Raji (cell line): ENCODE data around the gene PXDN.

Source experiments
- POLR2A ChIP-seq: IDR thresholded peaks from 2 replicates; pipeline ENCODE4 v1.6.1; 2011; ENCODE audit warnings: low read depth, low read length, control low read depth; ENCODE audit not compliant: insufficient read depth

PXDN gene

DNA sequence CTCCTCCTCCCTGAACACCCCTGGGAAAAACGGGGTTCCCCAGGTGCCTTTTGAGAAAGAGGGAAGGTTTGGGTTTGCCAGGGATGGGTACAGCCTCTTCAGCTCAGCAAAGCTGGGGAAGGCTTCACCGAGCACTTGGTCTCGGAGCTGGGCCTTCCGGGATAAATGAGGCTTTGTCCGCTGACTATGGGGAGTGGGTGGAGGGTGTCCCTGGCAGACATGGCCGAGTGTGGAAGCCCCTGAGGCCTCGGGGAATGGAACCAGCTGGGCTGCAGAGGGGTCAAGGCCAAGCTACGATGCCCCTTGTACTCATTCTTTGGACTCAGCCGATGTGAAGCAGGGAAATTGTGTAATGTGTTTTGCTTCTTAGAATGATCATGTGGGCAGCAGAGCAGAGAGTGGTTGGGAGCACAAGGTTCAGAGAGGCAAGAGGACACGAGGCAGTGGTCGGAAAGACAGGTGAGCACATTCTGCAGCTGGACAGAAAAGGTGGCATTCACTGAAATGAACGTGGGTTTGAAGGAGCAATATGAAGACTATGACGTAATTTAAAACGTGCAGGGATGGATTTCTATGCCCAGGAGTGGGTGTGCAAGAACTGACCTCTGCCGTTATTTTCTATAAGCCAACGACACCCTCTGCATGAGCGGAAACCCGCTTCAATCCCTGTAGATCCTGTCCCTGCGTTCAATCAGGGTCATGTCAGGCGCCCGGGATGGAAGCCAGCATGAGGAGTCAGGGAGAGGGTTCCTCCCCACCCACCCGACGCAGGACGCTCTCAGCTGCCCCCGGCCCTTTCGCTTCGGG, 142.6 kb downstream of the PXDN start:
- TF ChIP-seq POLR2A = no peak

DNA sequence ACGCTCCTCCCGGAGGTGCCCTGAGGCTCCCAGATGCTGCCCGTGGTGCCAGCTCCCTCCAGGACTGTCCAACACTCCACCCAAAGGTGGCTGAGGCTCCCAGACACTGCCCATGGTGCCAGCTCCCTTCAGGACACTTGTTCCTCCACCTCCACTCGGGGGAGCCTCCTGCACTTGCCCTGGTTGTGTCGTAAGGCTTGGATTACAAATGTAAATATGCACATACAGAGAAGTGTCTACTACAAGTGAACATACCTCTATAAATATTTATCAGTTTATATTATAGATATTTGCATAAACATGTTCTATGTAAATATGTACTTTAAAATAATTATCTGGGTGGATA, 143.3 kb downstream of the PXDN start:
- no peak for TF ChIP-seq POLR2A

DNA sequence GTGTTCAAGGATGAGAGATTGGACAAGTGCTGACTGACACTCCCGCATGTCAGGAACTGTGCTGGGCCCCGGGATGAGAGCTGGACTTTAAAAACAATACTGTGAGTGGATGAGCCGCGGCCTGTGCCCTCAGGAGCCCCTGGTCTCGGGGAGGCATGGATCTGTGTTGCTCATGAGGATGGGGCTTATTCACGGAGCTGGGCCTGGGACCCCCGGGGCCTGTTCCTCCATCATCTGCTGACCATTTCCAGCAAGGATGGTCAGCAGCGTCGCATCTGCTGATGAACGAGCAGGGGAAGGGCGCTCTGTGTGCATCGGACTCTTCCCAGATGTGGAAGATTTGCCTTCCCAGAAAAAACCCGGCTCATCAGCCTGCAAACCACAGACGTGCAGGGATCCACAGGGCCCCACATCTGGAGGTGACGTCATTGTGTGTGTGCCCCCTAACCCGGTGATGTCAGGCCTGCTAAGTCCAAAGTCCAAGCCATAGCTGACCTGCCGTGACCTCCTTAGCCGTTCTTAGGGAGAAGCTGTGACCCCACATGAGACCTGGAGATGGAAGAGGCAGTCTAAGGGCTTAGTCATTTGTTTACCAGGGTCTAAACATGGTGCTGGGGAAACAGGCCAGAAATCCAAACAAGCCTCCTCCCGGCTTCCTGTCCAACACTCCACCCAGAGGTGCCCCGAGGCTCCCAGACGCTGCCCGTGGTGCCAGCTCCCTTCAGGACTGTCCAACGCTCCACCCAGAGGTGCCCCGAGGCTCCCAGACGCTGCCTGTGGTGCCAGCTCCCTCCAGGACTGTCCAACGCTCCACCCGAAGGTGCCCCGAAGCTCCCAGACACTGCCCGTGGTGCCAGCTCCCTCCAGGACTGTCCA, 143.9 kb downstream of the PXDN start:
- no peak for TF ChIP-seq POLR2A

DNA sequence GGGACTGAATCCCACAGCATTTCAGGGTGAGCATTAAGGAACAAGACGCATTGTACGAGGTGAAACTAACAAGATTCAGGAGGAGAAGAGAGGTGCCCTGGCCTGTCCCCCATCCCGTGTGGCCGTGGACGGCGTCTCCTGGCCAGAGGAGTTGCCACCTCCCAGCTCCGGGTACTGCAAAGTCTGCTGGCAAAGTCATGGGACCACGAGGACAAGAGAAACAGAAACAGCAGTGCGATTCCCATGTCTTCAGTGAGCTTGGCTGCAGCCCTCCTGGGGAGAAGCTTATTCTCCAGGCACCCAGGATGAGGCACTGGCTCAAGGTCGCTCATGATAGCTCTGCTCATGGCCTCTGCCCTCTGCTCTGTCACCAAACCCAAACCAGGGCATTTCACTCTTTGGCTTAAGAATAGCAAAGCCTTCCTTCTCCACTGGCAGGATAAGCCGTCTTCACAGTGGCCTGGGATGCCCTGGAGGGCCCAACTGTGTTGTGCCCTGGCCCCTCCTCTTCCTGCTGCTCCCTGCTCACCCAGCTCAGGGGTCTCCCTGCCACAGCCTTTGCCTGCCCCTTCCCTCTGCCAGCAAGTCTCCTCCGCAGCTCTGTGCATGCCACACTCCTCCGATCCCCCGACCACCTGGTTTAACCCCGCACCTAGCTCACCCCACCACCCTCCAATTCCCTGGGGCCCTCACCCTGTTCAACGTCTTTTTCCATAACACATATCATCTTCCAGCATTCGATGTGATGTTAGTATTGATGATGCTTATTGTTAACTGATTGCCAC, 144.8 kb downstream of the PXDN start:
- no peak for TF ChIP-seq POLR2A

DNA sequence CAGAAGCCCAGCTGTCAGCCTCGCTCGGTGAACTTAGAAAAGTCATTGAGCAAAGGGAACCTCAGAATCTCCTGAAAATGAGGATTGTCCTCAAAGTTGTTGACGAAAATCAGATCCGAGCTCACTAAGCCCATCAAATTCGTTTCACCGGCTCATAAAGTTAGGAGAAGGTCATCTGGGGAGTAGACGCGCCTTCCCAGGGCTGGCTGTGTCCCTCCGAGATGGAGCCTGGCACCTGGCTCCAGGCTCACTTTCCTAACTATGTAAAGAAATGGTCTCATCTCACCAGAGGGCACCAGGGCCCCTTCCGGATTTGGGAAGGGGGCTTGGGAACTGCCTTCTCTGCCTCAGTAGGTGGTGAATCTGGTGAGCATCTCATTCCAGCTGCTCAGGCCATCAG, 145.5 kb downstream of the PXDN start:
- no peak for TF ChIP-seq POLR2A

DNA sequence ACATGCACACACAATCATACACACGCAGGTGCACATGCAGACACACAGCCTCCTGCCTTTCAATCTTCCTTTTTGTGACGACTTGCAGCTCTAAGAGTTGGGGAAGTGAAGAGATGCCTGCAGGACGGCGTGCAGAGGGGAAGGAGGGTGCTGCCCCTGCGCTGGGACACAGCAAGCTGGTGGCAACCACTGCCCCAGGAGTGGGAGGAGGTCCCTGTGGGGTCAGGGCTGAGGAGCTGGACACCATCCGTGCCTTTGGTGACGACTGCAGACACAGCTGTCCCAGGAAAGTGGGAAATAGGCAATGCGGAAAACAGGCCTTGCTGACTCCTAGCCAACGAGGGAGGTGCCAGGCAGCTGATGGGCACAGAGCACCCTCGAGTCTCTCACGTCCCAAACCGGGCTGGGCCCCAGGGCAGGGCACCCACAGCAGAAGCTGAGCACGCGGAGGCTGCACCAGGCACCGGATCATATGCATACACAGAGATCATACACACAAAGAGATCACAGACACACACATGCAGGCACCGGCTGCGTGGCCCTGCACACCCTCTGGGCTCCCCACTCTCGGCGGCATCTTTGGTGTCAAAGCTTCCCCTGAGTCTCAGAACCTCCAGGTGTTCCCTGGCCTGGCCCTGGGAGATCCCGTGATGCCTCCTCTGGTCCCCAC, 146.1 kb downstream of the PXDN start:
- no peak for TF ChIP-seq POLR2A

DNA sequence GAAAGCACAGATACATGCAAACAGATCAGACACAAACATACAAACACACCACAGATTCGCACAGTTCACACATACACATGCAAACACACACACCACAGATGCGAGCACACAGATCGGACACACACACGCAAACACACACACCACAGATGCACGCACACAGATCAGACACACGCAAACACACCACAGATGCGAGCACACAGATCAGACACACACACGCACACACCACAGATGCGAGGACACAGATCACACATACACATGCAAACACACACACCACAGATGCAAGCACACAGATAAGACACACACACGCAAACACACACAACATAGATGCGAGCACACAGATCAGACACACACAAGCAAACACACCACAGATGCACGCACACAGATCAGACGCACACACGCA, 149.0 kb downstream of the PXDN start:
- TF ChIP-seq POLR2A = no peak

DNA sequence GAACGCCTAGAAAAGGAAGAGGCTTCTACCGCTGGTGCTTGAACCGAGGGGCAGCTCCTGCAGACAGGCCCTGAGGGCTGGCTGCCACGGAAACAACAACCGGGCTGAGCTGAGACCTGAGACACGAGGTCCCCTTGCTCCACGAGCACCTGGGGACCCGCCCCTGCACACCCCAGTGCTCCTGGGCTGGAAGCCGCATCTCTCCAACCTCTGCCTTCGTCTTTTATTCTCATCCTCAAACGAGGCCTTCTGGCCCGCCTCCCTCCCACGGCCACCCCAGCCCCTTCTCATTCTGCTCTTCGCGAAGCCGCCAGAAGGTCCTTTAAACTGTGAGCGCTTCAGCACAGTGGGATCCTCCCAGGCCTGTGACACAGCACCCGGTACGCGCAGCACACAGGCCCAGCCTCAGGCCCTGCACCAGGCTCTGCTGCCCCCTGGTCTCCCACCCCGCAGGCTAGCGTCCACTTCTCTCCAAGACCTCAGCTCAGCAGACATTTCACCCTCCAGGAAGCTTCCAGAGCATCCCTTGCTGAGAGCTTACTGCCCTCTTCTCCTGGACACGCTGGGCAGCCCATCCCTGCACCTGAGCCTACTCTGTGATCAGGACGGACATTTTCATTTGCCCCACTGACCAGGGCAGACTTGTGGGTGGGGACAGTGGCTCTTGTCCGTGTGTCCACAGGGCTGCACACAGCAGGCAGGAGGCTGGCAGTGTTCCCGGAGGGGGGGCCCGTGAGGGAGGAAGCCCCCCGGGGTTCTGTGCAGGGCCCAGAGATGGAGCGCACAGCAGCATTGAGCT, 149.7 kb downstream of the PXDN start:
- TF ChIP-seq POLR2A = no peak

DNA sequence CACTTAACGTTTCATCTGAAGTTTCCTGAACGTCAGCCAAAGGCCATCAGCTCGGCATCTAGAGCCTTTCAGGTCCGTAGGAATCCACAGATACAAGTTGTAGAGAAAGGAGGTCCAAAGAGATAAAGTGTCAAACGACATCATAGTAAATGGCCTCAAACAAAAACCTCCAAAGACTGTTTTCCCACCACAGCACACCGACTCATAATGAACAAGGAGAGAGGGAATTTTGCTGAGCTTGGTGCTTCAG, 150.3 kb downstream of the PXDN start:
- TF ChIP-seq POLR2A = no peak

DNA sequence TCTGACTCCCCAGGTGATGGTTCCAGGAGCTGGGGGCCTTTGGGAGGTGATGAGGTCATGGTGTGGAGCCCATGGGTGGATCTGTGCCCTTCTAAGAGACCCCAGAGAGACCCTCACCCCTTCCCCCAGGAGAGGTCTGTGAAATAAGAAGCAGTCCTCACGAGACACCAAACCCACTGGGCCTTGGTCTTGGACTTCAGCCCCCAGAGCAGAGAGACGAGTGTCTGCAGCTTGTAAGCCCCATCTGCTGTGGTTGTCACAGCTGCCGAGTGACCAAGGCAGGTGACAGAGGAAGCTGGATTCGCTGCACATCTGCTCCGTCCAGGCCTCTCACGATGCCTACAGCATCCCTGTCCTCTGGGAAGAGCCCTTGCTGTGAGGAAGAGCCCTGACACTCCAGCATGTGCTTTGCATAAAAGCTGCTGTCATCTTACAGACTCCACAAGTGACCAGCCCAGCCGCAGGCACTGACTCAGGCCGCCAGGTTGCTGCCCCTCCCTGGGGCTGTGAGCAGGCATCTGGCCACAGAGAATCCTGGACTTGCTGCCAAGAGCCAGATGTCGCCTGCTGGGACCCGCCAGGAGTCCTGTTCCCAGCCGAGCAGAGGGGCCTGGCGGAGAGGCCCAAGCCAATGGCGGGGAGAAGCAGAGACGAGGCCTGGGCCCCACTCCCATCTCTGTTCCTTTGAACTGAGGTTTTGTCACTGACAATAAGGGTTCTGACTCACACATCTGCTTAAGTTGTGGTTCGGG, 150.8 kb downstream of the PXDN start:
- no peak for TF ChIP-seq POLR2A

DNA sequence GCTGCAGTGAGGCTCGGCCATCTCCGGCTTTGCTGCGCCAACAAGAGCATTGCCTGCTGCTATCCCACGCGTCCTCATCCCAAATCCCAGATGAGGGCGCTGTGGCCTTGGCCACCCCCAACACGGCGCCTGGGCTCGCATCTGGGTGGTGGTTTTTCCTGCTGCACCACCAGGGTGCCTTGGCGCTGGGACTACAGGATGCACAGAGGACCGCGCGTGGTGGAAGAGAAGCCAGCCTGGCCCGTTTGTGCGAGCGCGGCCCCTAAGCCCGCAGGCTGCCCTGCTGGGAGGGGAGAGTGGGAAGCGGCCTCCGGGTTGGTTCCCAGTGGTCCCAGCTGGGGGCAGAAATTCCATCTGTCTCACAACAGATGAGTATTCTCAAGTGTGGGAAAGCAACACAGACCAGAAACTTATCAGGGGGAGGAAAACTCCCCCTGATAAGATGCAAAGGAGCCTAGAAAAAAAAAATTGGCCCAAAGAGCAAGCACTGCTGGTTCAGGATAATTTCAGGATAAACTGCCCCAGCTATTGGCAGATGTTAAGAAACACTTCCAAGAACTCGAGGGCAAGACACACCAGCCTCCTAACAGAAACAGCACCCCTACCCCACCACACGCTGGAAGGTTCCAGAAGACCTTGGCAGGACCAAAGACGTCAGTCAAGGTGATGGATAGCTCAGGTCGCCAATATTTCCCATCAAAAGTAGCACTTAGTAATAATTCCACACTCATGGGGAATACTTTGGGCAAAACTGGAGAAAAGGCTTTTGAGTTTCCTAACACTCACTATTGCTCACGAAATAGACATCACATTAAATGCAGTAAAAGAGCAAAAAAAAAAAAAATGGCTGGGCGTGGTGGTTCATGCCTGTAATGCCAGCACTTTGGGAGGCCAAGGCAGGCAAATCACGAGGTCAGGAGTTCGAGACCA, 152.1 kb downstream of the PXDN start:
- no peak for TF ChIP-seq POLR2A

DNA sequence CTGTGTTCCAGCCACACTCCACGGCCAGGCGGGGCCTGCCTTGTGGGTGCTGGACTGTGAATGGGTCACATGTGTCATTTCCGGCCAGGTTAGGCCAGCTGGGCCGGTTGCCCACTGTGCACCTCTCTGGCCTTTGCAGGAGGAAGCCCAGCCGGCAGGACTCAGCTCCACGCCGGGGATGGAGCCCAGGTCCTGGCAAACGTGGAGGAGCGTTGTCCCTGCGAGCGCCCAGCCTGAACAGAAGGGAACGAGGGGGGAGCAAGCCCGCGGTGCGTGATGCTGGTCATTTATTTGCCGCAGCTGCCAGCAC, 152.9 kb downstream of the PXDN start:
- TF ChIP-seq POLR2A = no peak

DNA sequence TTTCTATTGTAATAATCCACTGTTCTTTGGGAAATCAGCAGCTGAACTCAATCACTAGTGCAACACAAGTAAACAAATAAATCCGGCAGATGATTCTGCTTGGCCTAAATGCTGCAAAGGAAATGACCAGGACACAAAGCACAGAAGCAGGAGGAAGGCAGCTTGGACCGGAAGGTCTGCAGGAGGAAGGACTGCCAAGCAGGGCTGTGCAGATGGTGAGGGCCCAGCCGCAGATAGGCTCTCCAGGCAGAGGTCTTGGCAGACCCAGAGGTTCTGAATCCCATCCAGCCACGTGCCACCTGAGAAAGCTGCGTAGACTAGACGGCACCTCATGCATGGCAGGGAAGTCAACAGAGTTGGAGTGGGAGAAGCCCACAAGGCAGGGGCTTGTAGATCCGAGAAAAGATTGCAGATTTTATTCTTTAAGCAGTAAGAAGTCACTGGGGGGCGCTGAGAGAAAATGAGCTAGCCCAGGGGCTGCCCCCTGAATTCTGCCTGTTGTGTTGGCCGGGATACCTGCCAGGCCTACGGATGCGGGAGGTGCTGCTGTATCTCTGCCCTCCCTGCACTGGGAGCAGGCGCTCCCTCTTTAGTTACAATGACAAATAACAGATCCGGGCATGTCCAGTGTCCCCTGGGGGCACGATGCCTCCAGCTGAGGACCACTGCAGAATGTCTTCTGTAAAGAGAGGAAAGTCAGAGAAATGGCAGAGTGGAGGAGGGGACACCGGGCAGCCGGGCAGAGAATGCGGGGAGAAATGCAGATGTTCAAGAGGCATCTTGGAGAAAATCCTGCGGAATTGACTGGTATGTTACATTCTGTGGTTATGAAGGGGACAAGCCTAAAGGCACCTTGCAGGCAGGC, 153.5 kb downstream of the PXDN start:
- no peak for TF ChIP-seq POLR2A
